Tibial nerve (tissue), 4 donors: Measurements from ENCODE around the gene KCNMA1.
A peak's percentile ranks its signal among the peaks of the same experiment; 100 is the strongest.

ENCODE experiments used
- CTCF ChIP-seq, 5 experiments: fragments of 200-600 bp in 3 of 5; fragments of 450-650 bp in 2 of 5; sonication (generic) in 3 of 5; IDR thresholded peaks; one replicate each; pipeline ENCODE4 v1.5.1; 2016 to 2019; ENCODE audit warnings: antibody characterized with exemption in 5 of 5, mild to moderate bottlenecking in 3 of 5, moderate library complexity in 2 of 5
- EP300 ChIP-seq, 2 donors: sonication (generic); formaldehyde crosslinking; IDR thresholded peaks; one replicate each; pipeline ENCODE4 v1.6.1; 2017; ENCODE audit warnings: antibody characterized with exemption in 2 of 2, mild to moderate bottlenecking in 1 of 2
- POLR2A ChIP-seq, 2 donors: fragments of 450-650 bp; IDR thresholded peaks; one replicate each; pipeline ENCODE4 v1.6.1; 2017; ENCODE audit warnings: antibody characterized with exemption in 2 of 2, mild to moderate bottlenecking in 2 of 2, moderate library complexity in 2 of 2

- TF ChIP-seq CTCF (IDR thresholded peaks at IDR 0.05) (peak; percentile 80 to 89 (median 85)), EP300 (IDR thresholded peaks at IDR 0.05) (peak in 1 of 2 donors; percentile 8), POLR2A (IDR thresholded peaks at IDR 0.05) (no peak)
These were observed 652.8 kb downstream of the KCNMA1 start for GRCh38 chr10:76984559-76985443.
